WI38 (cell line): Measurements from ENCODE around the gene DYRK1A.

ENCODE experiments used
- H3K4me3 ChIP-seq: 2 replicates; pipeline ENCODE4 v1.5.1; 2011; ENCODE audit warnings: low read depth, mild to moderate bottlenecking, control low read depth, low read length
- CTCF ChIP-seq: IDR thresholded peaks from 2 replicates; pipeline ENCODE4 v1.5.1; 2012; ENCODE audit warnings: low read depth, mild to moderate bottlenecking, control low read depth, low read length

The DYRK1A gene

DNA sequence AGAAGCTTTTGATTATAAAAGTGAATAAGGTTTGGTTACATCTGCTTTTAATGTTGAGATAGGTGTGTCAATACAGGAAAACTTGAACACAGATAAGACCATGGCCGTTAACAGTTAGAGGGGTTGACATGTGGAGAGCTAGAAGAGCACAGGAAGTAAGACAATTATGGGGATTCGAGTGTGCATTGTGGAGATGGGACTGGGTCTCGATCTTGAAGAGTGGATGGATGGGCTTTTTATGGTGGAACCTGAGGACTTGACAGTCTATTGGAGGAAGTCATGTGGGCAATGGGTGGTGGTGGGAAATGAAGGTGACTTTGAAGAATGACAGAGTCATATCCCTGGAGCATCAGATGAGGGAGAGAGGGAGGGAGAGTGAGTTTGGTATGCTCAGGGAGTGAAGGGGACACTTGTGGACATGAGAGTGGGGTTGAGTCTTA, 12.1 kb downstream of the DYRK1A start:
- no peak for TF ChIP-seq CTCF
- H3K4me3 ChIP-seq: no peak overlapping the region

DNA sequence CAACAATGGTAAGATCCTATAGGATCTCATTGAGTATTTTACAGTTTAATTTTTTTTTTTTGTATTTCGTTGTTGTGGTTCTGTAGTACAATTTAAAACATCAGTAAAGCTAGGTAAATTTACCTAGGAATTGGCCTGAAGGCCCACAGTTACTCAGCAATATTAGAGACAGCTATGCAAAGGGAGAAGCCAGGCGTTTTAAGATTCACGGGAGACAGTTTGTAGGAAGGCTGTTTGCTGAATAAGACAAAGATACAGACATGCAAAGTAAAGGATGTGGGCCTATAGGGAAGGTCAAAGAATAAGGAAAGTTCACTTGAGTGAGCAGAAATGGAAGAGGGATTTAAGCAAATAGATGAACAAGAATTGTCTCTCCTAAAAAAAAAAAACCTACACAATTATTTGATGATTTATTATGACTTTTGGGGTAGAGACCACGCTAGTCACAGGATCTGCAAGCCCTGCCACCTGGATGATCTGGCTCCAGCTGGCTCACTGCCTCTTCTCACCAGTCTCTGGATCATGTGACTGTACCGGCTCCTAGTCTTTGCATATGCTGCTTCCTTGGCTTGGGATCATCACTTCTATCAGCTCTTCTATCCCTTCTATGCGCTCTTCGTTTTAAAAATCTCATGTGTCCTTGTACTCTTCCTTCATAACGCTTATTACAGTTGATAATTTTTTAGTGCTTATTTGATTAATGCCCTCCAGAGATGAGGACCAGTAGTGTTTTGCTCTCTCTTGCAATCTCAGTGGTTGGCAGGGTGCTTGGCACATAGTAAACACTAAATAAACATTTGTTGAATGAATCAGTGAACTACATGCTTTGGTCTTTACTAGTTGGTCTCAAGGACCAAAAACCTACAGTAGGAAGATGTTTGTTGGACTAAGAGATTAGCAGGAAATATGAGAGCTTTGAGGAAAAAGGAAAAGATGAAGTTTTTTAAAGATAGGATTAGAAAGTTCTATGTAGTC, 14.1 kb downstream of the DYRK1A start:
- no peak for TF ChIP-seq CTCF
- no peak overlapping the region for H3K4me3 ChIP-seq

DNA sequence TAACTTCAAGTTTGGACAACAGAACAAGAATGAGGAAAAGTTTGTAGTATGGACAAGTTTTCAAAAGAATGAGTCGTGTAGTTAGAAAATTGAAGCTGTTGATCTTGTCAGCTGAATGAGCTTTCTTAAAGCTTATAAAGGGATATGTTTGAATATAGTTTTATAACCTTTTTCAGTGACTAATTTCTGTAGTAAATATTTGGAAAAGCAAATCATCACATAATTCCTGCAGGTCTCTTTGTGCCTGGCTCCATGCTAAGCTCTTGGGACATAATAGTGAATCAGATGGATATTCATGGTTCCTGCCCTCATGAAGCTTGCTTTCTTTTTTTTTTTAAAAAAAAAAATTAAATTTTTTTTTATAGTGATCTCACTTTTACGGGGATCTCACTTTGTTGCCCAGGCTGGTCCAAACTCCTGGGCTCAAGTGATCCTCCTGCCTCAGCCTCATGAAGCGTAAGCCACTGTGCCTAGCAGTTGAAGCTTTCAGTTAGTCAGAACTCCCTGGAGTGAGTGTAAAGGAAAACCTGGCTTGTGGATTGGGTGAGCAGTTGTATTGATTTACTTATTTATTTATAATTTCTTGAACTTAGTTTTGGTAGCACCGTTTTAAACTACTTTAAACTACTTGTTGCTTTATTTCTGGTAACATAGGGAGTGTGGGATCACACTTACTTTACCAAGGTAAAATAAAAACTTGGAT, 15.5 kb downstream of the DYRK1A start:
- no peak for TF ChIP-seq CTCF

GRCh38 chr21:37383086-37383485, 16.5 kb downstream of the DYRK1A start:
- no peak overlapping the region for H3K4me3 ChIP-seq

More for the DNA sequence above, 15.5 kb downstream of the DYRK1A start:
- no peak overlapping the region for H3K4me3 ChIP-seq

GRCh38 chr21:37383784-37384311, 17.3 kb downstream of the DYRK1A start:
- no peak overlapping the region for H3K4me3 ChIP-seq
- TF ChIP-seq CTCF: no peak

More at GRCh38 chr21:37383086-37383485, 16.5 kb downstream of the DYRK1A start:
- TF ChIP-seq CTCF: no peak

DNA sequence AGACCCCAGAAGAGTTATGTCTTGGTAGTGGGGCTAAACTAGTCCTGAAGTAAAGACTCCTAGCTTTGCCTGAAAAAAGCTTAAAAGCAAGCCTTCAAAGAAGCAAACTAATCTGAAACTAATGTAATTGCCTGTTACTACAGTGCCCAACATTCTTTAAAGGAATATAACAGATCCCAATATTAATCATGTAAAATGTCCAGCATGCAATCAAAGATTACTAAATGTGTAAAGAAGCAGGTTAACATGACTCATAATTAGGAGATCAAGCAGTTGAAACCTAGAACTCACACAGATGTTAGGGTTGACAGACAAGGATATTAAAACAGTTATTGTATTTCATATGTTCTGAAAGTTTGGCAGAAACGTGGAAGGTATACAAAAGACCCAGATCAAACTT, 17.8 kb downstream of the DYRK1A start:
- TF ChIP-seq CTCF: no peak
- H3K4me3 ChIP-seq: no peak overlapping the region
